Measurements from ENCODE around the gene SLCO2A1.

Gene SLCO2A1

GRCh38 chr3:133881939-133882825 lies 147.5 kb downstream of the SLCO2A1 start:
- DNase-seq, result no peak

- DNase-seq, result no peak
These were observed 148.2 kb downstream of the SLCO2A1 start for GRCh38 chr3:133881492-133881891.

- DNase-seq, result no peak
These were observed 148.8 kb downstream of the SLCO2A1 start for GRCh38 chr3:133880886-133881455.

GRCh38 chr3:133880287-133880686 lies 149.4 kb downstream of the SLCO2A1 start:
- DNase-seq, result no peak

GRCh38 chr3:133878518-133878917 lies 151.2 kb downstream of the SLCO2A1 start:
- DNase-seq, result no peak

All from stimulated activated naive CD4-positive, alpha-beta T cell (primary cell).